ENCODE data around the gene SPACA6.

The SPACA6 gene

GRCh38 chr19:51676566-51677083 is 16.5 kb upstream of the SPACA6 start:
- no peak for TF ChIP-seq ZNF274 (IDR thresholded peaks at IDR 0.05; ENCODE audit: low read depth, low read length)
- no peak overlapping the region for H3K4me3 ChIP-seq (ENCODE audit: low read length)

- no peak for TF ChIP-seq ZNF274 (IDR thresholded peaks at IDR 0.05; ENCODE audit: low read depth, low read length)
- no peak overlapping the region for H3K4me3 ChIP-seq (ENCODE audit: low read length)
These were observed 12.7 kb upstream of the SPACA6 start for GRCh38 chr19:51680474-51680873.

DNA sequence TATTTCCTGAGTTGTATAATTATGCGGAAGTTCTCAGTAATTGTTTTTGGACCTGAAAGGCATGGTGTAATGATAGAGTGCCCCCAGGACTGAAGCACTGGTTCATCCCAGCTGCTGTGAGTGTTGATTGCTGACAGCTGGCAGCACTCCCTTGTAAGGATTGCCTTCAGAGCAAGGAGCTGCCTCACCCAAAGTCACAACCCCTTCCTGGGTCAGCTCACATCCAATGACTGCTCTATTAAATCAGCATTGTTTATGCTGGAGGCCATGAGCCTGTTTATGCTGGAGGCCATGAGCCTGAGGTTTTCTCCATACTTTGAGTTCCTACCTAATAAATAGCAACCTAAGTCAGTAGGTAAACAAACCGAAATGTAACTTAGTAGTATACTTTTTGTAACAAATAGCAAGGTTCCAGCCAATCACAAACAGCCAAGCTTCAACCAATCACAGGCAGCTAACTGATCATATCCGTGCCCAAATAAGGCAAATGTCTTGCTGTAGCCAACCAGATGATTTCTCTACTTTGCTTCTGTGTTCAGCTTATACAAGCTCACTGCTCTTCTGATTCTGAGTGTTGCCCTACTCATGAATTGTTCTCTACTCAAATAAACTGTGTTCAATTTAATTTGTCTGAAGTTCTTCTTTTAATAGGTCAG is 11.7 kb upstream of the SPACA6 start:
- no peak for TF ChIP-seq ZNF274 (IDR thresholded peaks at IDR 0.05; ENCODE audit: low read depth, low read length)
- no peak overlapping the region for H3K4me3 ChIP-seq (ENCODE audit: low read length)

- no peak overlapping the region for H3K4me3 ChIP-seq (ENCODE audit: low read length)
- no peak for TF ChIP-seq ZNF274 (IDR thresholded peaks at IDR 0.05; ENCODE audit: low read depth, low read length)
These were observed 7.0 kb upstream of the SPACA6 start for GRCh38 chr19:51686171-51686570.

- no peak overlapping the region for H3K4me3 ChIP-seq (ENCODE audit: low read length)
- TF ChIP-seq ZNF274 (IDR thresholded peaks at IDR 0.05; ENCODE audit: low read depth, low read length): no peak
These were observed 5.1 kb upstream of the SPACA6 start for GRCh38 chr19:51687791-51688670.

- TF ChIP-seq ZNF274 (IDR thresholded peaks at IDR 0.05; ENCODE audit: low read depth, low read length): no peak
These were observed 4.2 kb upstream of the SPACA6 start for GRCh38 chr19:51688671-51689571.

DNA sequence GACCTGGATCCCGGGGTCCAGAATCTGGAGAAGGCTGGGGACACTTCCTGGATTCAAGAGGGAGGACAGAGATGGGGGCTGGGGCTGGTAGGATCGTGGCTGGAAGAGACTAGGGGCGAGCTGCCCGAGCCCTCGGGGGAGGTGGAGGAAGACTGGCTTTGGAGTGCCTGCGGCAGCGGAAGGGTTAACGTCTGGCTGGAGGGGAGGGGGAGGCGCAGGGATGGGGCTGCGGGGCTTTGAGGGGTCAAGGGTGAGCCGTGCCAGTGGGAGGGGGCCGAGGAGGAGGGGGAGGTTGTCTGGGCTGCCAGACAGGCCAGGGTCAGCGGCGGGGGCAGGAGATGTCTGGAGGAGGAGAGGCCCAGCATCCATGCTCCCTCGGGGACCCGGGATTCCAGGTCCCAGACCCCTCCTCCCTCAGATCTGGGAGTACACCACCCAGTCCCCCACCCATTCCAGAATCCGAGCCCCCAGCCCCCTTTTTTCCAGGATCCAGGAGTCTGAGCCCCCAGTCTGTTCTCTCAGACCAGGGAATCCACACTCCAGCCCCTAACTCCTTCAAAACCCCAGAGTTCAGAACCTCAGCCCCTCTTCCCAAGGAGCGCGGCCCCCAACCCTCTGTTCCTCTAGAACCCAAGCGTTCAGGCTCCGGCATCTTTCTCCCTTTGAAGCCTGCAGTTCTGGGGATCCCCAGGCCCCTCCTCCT is 3.2 kb upstream of the SPACA6 start:
- H3K4me3 ChIP-seq (ENCODE audit: low read length): peak overlapping the region; percentile 18; the same call in 1 of the 2 replicates
- no peak for TF ChIP-seq ZNF274 (IDR thresholded peaks at IDR 0.05; ENCODE audit: low read depth, low read length)

More at GRCh38 chr19:51688671-51689571, 4.2 kb upstream of the SPACA6 start:
- peak overlapping the region; percentile 18; the same call in 1 of the 2 replicates for H3K4me3 ChIP-seq (ENCODE audit: low read length)

DNA sequence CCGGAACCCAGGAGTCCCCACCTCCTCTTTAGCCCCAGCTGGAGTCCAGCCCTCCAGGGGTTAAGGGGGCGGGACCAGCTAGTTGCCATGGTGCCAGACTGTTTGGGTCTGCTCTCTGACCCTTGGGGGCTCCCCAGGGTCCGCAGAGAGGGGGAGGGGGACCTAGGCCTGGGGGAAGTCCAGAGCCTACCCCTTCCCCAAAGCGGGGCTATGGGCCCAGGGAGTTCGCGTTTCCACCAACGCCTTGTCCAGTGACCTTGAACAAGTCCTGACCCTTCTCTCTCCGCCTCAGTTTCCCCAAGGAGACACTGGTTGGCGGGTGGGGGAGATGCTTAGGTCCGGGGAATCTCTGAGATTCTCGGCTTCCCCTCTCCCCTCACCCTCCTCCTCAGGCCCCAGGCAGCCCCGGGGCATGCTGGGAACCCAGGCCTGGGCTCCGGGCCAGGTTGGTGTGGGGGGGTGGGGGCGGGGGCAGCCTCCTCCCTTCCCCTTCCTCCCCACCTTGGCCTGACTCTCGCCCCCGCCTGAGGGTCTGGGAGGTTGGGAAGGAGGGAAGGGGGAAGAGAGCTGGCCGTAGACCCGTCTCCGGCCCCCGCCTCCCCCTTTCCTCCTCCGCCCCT is 2.6 kb upstream of the SPACA6 start:
- TF ChIP-seq ZNF274 (IDR thresholded peaks at IDR 0.05; ENCODE audit: low read depth, low read length): no peak
- peak overlapping the region; percentile 18; the same call in 1 of the 2 replicates for H3K4me3 ChIP-seq (ENCODE audit: low read length)

DNA sequence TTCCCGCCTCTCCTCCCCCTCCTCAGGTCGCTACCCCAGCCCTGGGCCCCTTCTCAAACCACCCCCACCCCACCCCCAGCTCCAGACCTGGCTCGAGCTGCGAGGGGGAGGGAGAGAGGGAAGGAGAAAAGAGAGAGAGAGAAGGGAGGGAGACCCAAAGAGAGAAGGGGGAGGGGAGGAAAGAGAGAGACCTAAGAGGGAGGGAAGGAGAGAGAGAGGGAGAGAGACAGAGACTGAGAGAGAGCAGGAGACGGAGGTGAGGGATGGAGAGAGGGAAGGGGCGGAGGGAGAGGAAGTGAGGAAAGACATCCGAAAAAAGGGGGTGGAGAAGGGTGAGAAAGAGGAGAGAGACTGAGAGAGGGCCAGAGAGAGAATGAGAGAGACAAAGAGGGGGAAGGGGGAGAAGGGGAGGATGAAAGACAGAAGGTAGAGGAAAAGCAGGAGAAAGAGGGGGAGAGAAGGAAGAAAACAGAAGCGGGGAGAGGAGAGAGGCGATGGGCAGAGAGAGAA is 2.0 kb upstream of the SPACA6 start:
- TF ChIP-seq ZNF274 (IDR thresholded peaks at IDR 0.05; ENCODE audit: low read depth, low read length): no peak
- H3K4me3 ChIP-seq (ENCODE audit: low read length): no peak overlapping the region

- no peak overlapping the region for H3K4me3 ChIP-seq (ENCODE audit: low read length)
- no peak for TF ChIP-seq ZNF274 (IDR thresholded peaks at IDR 0.05; ENCODE audit: low read depth, low read length)
These were observed 1.3 kb upstream of the SPACA6 start for GRCh38 chr19:51691584-51692428.

- no peak overlapping the region for H3K4me3 ChIP-seq (ENCODE audit: low read length)
- no peak for TF ChIP-seq ZNF274 (IDR thresholded peaks at IDR 0.05; ENCODE audit: low read depth, low read length)
These were observed 662 bp upstream of the SPACA6 start for GRCh38 chr19:51692468-51692867.

DNA sequence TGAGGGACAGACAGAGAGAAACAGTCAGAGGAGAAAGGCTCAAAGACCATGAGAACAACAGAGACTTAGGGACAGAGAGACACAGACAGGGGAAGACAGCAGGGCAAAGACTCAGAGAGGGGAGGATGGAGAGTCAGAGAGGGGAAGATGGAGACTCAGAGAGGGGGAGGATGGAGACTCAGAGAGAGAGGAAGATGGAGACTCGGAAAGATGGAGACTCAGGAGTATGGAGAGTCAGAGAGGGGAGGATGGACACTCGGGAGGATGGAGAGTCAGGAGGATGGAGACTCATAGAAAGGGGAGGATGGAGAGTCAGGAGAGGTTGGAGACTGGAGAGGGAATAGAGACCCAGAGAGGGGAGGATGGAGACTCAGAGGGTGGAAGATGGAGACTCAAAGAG is 689 bp downstream of the SPACA6 start:
- H3K4me3 ChIP-seq (ENCODE audit: low read length): no peak overlapping the region
- TF ChIP-seq ZNF274 (IDR thresholded peaks at IDR 0.05; ENCODE audit: low read depth, low read length): no peak

All from GM08714 (cell line).